Testis (tissue), 3 donors: ENCODE measurements around the gene FAM181A. TPM values are rescaled to one million over a fixed set of nuclear protein-coding genes. Genes with fewer than 3 reads are reported as not detected.

ENCODE experiments used
- DNase-seq: peaks from one replicate; pipeline ENCODE4 v3.0.0-alpha.2; 2019
- H3K27ac ChIP-seq, 2 donors: fragments of 200-600 bp; sonication (generic); one replicate each; pipeline ENCODE4 v1.5.1; 2019
- H3K27me3 ChIP-seq: fragments of 200-600 bp; sonication (generic); one replicate; pipeline ENCODE4 v1.5.1; 2019
- H3K36me3 ChIP-seq: fragments of 200-600 bp; sonication (generic); one replicate; pipeline ENCODE4 v1.5.1; 2017; ENCODE audit warnings: low read depth; ENCODE audit errors: missing control alignments
- H3K4me1 ChIP-seq: fragments of 200-600 bp; sonication (generic); one replicate; pipeline ENCODE4 v1.5.1; 2019
- H3K4me3 ChIP-seq, 2 donors: fragments of 200-600 bp; sonication (generic); one replicate each; pipeline ENCODE4 v1.5.1; 2017 to 2019
- H3K9me3 ChIP-seq: fragments of 200-600 bp; sonication (generic); one replicate; pipeline ENCODE4 v1.5.1; 2017
- POLR2A ChIP-seq: fragments of 450-650 bp; IDR thresholded peaks from one replicate; pipeline ENCODE4 v1.6.1; 2017; ENCODE audit warnings: antibody characterized with exemption, mild to moderate bottlenecking, moderate library complexity
- WGBS, 2 donors: methylation state at CpG; one replicate each; pipeline ENCODE4 v1.1.5; 2018; 5-methylcytosine and 5-hydroxymethylcytosine counted together
- intact Hi-C: fragments of 100-400 bp; cut with DNase I; formaldehyde crosslinking; loops from one replicate; pipeline ENCODE4 v1.15.1; 2023; ENCODE audit warnings: low total_unique reads
- polyA plus RNA-seq: library from polyadenylated mRNA; stranded (reverse); fragments of 350-450 nt; fragmentation: Illumina TruSeq; extraction: RNeasy Lipid Tissue Mini Kit (QIAGEN cat#74804); gene quantifications from one replicate; pipeline ENCODE4 v1.2.3, GENCODE V29; 2014; ENCODE audit warnings: low read depth, low replicate concordance; ENCODE audit not compliant: insufficient read depth
- total RNA-seq, 2 donors: library from RNA; depleted of rRNA; stranded (reverse); fragments of >200 nt; gene quantifications; one replicate each; pipeline ENCODE4 v1.2.3, GENCODE V29; 2016
- TF ChIP-seq, protein P1 (sequence below), 3 experiments: fragments of 450-650 bp in 2 of 3; fragments of 200-600 bp in 1 of 3; sonication (generic) in 1 of 3; IDR thresholded peaks; one replicate each; pipeline ENCODE4 v1.5.1; 2016 to 2019; ENCODE audit warnings: antibody characterized with exemption in 3 of 3, mild to moderate bottlenecking in 2 of 3, moderate library complexity in 1 of 3

The FAM181A gene
- total and polyA plus RNA-seq, 3 donors from 2014 or later, result 12.7 to 48.5 (median 18.0) TPM

DNA sequence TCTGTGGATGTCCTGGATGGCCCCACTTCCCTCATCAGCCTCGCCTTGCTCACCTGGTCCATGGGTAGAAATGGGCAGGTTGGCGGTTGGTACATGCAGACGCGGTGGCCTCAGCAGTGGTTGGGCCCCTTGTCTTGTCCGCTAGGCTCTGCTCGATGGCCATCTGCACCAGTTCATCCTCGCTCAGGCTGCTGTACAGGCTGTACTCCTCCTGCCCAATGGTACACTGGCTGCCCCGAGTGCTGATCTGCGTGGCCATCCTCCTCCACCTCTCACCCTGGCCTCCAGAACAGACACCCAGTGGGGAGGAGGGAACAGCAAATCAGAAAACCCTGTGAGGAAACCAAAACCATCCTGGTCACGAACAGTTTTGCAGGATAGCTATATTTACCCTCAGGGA is 37.1 kb downstream of the FAM181A start:
- TF ChIP-seq, protein P1, sequence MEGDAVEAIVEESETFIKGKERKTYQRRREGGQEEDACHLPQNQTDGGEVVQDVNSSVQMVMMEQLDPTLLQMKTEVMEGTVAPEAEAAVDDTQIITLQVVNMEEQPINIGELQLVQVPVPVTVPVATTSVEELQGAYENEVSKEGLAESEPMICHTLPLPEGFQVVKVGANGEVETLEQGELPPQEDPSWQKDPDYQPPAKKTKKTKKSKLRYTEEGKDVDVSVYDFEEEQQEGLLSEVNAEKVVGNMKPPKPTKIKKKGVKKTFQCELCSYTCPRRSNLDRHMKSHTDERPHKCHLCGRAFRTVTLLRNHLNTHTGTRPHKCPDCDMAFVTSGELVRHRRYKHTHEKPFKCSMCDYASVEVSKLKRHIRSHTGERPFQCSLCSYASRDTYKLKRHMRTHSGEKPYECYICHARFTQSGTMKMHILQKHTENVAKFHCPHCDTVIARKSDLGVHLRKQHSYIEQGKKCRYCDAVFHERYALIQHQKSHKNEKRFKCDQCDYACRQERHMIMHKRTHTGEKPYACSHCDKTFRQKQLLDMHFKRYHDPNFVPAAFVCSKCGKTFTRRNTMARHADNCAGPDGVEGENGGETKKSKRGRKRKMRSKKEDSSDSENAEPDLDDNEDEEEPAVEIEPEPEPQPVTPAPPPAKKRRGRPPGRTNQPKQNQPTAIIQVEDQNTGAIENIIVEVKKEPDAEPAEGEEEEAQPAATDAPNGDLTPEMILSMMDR (IDR thresholded peaks at IDR 0.05), result no peak
- TF ChIP-seq POLR2A, result no peak
- H3K27ac ChIP-seq, result no peak overlapping the region
- 92 to 94% methylated on average over 10 of the region's 10 CpGs for WGBS, 2 donors

DNA sequence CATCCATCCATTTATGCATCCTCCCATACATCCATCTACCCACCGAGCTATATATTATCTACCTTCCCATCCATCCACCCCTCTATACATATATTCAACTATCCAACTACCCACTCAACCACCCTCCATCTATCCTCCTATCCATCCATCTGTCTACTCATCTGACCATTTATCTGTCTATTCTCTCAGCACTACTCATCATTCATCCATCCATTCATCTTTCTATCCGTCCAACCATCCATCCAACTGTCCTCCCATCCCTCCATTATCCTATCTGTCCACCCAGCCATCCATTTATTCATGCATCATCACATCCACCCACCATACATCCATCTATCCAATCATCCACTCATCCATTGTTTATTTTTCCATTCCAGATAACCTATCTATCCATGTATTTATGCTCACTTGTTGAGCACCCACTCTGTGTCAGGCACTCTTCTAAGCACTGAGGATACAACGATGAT is 37.7 kb downstream of the FAM181A start:
- intact Hi-C loops, result no loop called here
- no peak for DNase-seq
- no peaks in the 10 kb centered on the region for H3K9me3 ChIP-seq
- 93 to 99% methylated on average over 3 of the region's 3 CpGs for WGBS, 2 donors
- H3K27me3 ChIP-seq, result no peaks in the 10 kb centered on the region
- no peaks in the 10 kb centered on the region for H3K4me1 ChIP-seq
- H3K27ac ChIP-seq, result no peak overlapping the region
- H3K36me3 ChIP-seq, result no peaks in the 10 kb centered on the region
- no peak overlapping the region for H3K4me3 ChIP-seq
- no peak for TF ChIP-seq POLR2A
- TF ChIP-seq, protein P1 (IDR thresholded peaks at IDR 0.05), result no peak

More for the DNA sequence above, 37.1 kb downstream of the FAM181A start:
- no peak overlapping the region for H3K4me3 ChIP-seq
- H3K4me1 ChIP-seq, result no peaks in the 10 kb centered on the region
- no peaks in the 10 kb centered on the region for H3K9me3 ChIP-seq
- DNase-seq, result no peak
- no peaks in the 10 kb centered on the region for H3K36me3 ChIP-seq
- intact Hi-C loops, result no loop called here
- no peaks in the 10 kb centered on the region for H3K27me3 ChIP-seq

DNA sequence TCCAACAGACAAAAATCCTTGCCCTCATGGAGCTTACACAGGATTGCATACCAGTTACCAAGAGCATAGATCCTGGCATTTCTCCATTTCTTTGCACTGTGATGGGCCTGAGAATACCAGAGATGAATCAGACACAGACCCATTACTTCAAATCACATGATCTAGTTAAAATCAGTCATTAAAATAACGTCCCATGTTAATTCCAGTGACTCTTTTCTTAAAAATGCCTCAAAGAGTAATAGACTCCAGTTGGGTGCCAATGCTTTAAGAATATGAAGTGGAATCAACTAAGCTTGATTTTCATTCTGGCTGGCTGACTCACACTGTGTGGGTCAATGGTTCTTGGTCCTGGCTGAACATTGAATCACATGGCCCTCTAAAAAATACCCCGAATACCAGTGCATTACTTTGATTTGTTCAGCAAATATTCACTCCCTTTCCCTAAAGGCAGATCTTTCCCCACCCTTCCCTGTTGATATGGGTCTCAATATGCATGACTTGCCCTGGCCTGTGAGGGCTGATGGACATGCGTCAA is 38.2 kb downstream of the FAM181A start:
- no peaks in the 10 kb centered on the region for H3K9me3 ChIP-seq
- intact Hi-C loops, result no loop called here
- no peak overlapping the region for H3K27ac ChIP-seq

DNA sequence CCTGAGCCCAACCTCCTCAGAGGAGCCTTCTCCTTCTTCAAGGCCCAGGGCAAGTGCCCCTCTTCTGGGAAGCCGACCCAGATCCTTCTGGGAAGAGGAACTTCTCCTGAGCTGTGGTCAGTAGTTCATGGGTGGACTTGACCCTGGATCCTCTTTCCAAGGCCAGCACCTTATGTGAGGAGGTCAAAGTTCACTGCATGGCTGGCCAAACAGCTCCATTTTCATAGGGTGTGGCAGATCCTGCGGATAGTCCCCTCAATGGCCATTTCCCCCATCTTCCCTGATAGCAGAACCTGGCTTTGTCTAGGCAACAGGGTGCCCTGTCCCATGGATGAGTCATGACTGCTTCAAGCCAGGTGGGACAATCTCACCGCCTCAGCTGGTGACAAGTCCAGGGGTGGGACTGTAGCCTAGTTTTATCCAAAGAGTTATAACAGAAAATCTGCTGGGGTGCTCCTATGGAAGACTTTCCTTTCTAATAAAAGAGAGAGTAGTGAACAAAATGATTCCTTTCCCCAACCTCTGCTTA is 38.9 kb downstream of the FAM181A start:
- Histone ChIP-seq H3K27me3 (no peaks in the 10 kb centered on the region), H3K9me3 (no peaks in the 10 kb centered on the region), H3K27ac (no peak overlapping the region), H3K36me3 (no peaks in the 10 kb centered on the region), H3K4me3 (no peak overlapping the region), H3K4me1 (no peaks in the 10 kb centered on the region)
- 95 to 100% methylated on average over 2 to 3 of the region's 3 CpGs for WGBS, 2 donors
- DNase-seq, result no peak
- intact Hi-C loops, result no loop called here
- TF ChIP-seq POLR2A, result no peak
- TF ChIP-seq, protein P1 (IDR thresholded peaks at IDR 0.05), result no peak

More for the DNA sequence above, 38.2 kb downstream of the FAM181A start:
- H3K4me1 ChIP-seq, result no peaks in the 10 kb centered on the region
- H3K36me3 ChIP-seq, result no peaks in the 10 kb centered on the region
- no peak overlapping the region for H3K4me3 ChIP-seq
- H3K27me3 ChIP-seq, result no peaks in the 10 kb centered on the region
- TF ChIP-seq, protein P1 (IDR thresholded peaks at IDR 0.05), result no peak
- TF ChIP-seq POLR2A, result no peak
- 69 to 84% methylated on average over 3 of the region's 3 CpGs for WGBS, 2 donors
- DNase-seq, result no peak
